OCI-LY1 (cell line): Measurements from ENCODE around the gene GALNT4.
A peak's percentile ranks its signal among the peaks of the same experiment; 100 is the strongest.

Experiments used
- H2AFZ ChIP-seq: fragments of 200-600 bp; sonication (generic), shearing (Covaris generic); 2 replicates; pipeline ENCODE4 v1.6.0; 2014; ENCODE audit warnings: antibody characterized with exemption, mild to moderate bottlenecking, low read length
- H3F3A ChIP-seq: fragments of 200-600 bp; sonication (generic), shearing (Covaris generic); 2 replicates; pipeline ENCODE4 v1.6.0; 2014; ENCODE audit warnings: mild to moderate bottlenecking, antibody characterized with exemption, low read length, moderate library complexity; ENCODE audit not compliant: insufficient read depth
- H3K27ac ChIP-seq: fragments of 200-600 bp; sonication (generic); 2 replicates; pipeline ENCODE4 v1.5.1; 2014; ENCODE audit warnings: low read length, mixed run types, mild to moderate bottlenecking, low read depth; ENCODE audit not compliant: poor library complexity, severe bottlenecking
- H3K27me3 ChIP-seq: fragments of 200-600 bp; sonication (generic); 2 replicates; pipeline ENCODE4 v1.6.0; 2014; ENCODE audit warnings: antibody characterized with exemption, mild to moderate bottlenecking, low read length, moderate library complexity; ENCODE audit not compliant: insufficient read depth
- H3K36me3 ChIP-seq: fragments of 200-600 bp; sonication (generic); 2 replicates; pipeline ENCODE4 v1.6.1; 2014; ENCODE audit warnings: mild to moderate bottlenecking, antibody characterized with exemption, low read length, moderate library complexity, mixed read lengths; ENCODE audit not compliant: insufficient read depth
- H3K4me1 ChIP-seq: fragments of 200-600 bp; sonication (generic); 2 replicates; pipeline ENCODE4 v1.5.1; 2014; ENCODE audit warnings: mild to moderate bottlenecking, low read length, moderate library complexity; ENCODE audit not compliant: insufficient read depth, severe bottlenecking
- H3K4me2 ChIP-seq: fragments of 200-600 bp; sonication (generic), shearing (Covaris generic); 2 replicates; pipeline ENCODE4 v1.6.1; 2014; ENCODE audit warnings: low read length
- H3K4me3 ChIP-seq: fragments of 200-600 bp; sonication (generic); 2 replicates; pipeline ENCODE4 v1.5.1; 2014; ENCODE audit warnings: low read length, low read depth, mild to moderate bottlenecking, mixed read lengths; ENCODE audit not compliant: poor library complexity, severe bottlenecking
- H3K79me2 ChIP-seq: fragments of 200-600 bp; shearing (Covaris generic); 2 replicates; pipeline ENCODE4 v1.6.1; 2016; ENCODE audit warnings: mixed run types, low read length, mixed read lengths; ENCODE audit not compliant: insufficient read depth
- H3K9ac ChIP-seq: fragments of 200-600 bp; sonication (generic), shearing (Covaris generic); 2 replicates; pipeline ENCODE4 v1.6.1; 2014; ENCODE audit warnings: mild to moderate bottlenecking, low read length, mixed read lengths
- H3K9me2 ChIP-seq: fragments of 200-600 bp; sonication (generic), shearing (Covaris generic); 2 replicates; pipeline ENCODE4 v1.6.1; 2014; ENCODE audit warnings: low read depth, mild to moderate bottlenecking, low read length, mixed read lengths
- H3K9me3 ChIP-seq: fragments of 200-600 bp; shearing (Covaris generic); 2 replicates; pipeline ENCODE4 v1.6.1; 2014; ENCODE audit warnings: low read length, mixed read lengths
- H4K20me1 ChIP-seq: fragments of 200-600 bp; sonication (generic), shearing (Covaris generic); 2 replicates; pipeline ENCODE4 v1.6.0; 2016; ENCODE audit warnings: mild to moderate bottlenecking, low read length; ENCODE audit not compliant: insufficient read depth
- CTCF ChIP-seq: fragments of 200-600 bp; sonication (generic), shearing (Covaris generic); IDR thresholded peaks from 2 replicates; pipeline ENCODE4 v1.5.1; 2017; ENCODE audit warnings: mild to moderate bottlenecking, antibody characterized with exemption, low read length, moderate library complexity, mixed read lengths
- EZH2 ChIP-seq: fragments of 200-600 bp; sonication (generic), shearing (Covaris generic); IDR thresholded peaks from 2 replicates; pipeline ENCODE4 v1.8.0; 2017; ENCODE audit warnings: borderline replicate concordance, mixed run types, mild to moderate bottlenecking, antibody characterized with exemption, low read length, moderate library complexity, mixed read lengths

Gene GALNT4

GRCh38 chr12:89542912-89543592, 18.5 kb upstream of the GALNT4 start:
- Histone ChIP-seq H3K9ac (no peak overlapping the region), H3K4me3 (no peak overlapping the region), H3K9me2 (no peaks in the 10 kb centered on the region), H3K79me2 (no peaks in the 10 kb centered on the region), H3K36me3 (no peaks in the 10 kb centered on the region), H3K27me3 (no peaks in the 10 kb centered on the region), H3K4me2 (no peak overlapping the region), H4K20me1 (no peaks in the 10 kb centered on the region), H3K9me3 (no peaks in the 10 kb centered on the region), H3K4me1 (peaks cover 3% of the 10 kb centered on the region), H2AFZ (no peak overlapping the region), H3F3A (no peaks in the 10 kb centered on the region), H3K27ac (no peak overlapping the region)
- TF ChIP-seq EZH2, result no peak
- TF ChIP-seq CTCF, result peak; percentile 90

DNA sequence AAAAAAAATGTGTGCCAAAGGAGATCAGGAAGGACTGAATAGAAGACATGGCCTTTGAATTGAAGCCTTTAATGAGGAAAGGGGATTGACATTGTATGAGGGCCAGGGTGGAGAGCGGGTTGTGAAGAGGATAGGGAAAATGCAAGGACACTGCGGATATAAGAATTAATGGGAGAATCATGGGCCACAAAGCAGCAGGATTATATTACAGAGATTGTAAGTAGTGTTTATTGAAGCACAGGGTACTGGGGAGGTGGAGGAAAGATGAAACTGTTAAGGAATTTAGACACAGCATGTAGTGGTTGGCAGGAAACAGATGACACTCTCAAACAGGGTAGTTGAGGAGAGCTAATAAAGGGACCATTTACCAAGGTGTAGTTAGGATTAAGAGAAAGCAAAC, 17.6 kb upstream of the GALNT4 start:
- Histone ChIP-seq H3K4me3 (no peak overlapping the region), H3K9me3 (no peaks in the 10 kb centered on the region), H3K4me1 (peaks cover 3% of the 10 kb centered on the region), H3K27me3 (no peaks in the 10 kb centered on the region), H3F3A (no peaks in the 10 kb centered on the region), H3K9me2 (no peaks in the 10 kb centered on the region), H3K9ac (no peak overlapping the region), H4K20me1 (no peaks in the 10 kb centered on the region), H3K79me2 (no peaks in the 10 kb centered on the region), H3K27ac (no peak overlapping the region), H3K36me3 (no peaks in the 10 kb centered on the region), H2AFZ (no peak overlapping the region), H3K4me2 (no peak overlapping the region)
- TF ChIP-seq CTCF, result no peak
- TF ChIP-seq EZH2, result no peak

DNA sequence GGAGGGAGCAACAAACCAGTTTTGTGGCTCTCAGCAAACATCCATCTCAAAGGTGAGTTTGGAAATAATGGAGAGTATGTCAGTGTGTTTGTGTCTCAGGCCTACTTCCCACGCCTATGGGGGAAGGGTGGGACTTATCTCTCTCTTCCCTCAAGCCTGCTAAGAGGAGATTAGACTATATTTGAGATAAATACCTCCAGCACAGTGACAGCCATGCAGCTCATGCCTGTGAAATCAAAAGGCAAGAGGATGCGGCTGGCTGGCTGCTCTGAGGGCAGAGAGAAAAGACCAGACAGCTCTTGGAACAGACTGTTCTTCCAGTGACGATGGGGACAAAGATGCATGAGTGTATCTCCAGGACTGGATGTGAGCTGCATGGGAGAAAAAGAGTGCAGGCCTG, 16.0 kb upstream of the GALNT4 start:
- Histone ChIP-seq H3K4me1 (peaks cover 3% of the 10 kb centered on the region), H3K9me3 (no peaks in the 10 kb centered on the region), H3K9ac (no peak overlapping the region), H3F3A (no peaks in the 10 kb centered on the region), H3K36me3 (no peaks in the 10 kb centered on the region), H3K27ac (no peak overlapping the region), H3K9me2 (no peaks in the 10 kb centered on the region), H3K4me3 (no peak overlapping the region), H3K4me2 (no peak overlapping the region), H2AFZ (no peak overlapping the region), H3K79me2 (no peaks in the 10 kb centered on the region), H4K20me1 (no peaks in the 10 kb centered on the region), H3K27me3 (no peaks in the 10 kb centered on the region)
- TF ChIP-seq EZH2 (no peak), CTCF (no peak)
